Thyroid gland (tissue), 4 donors: ENCODE results near the gene FAM13B. TPM values are rescaled to one million over a fixed set of nuclear protein-coding genes. Genes with fewer than 3 reads are reported as not detected.

Experiments used
- DNase-seq, 2 donors: peaks; one replicate each; pipeline ENCODE4 v3.0.0-alpha.2; 2019
- H3K27ac ChIP-seq, 3 donors: fragments of 200-600 bp; sonication (generic); 1 replicate in 2 of 3; 2 replicates in 1 of 3; pipeline ENCODE4 v1.5.1; 2016 to 2019; ENCODE audit warnings: mild to moderate bottlenecking in 1 of 3, moderate library complexity in 1 of 3
- H3K27me3 ChIP-seq: fragments of 200-600 bp; sonication (generic); one replicate; pipeline ENCODE4 v1.5.1; 2019
- H3K36me3 ChIP-seq, 2 donors: fragments of 200-600 bp; sonication (generic); one replicate each; pipeline ENCODE4 v1.5.1; 2016 to 2019
- H3K4me1 ChIP-seq, 2 donors: fragments of 200-600 bp; sonication (generic); one replicate each; pipeline ENCODE4 v1.5.1; 2017 to 2019
- H3K4me3 ChIP-seq, 3 donors: fragments of 200-600 bp; sonication (generic); replicated peaks in 1 of 3; 1 replicate in 2 of 3; 2 replicates in 1 of 3; pipeline ENCODE4 v1.5.1; 2016; ENCODE audit warnings: mild to moderate bottlenecking in 1 of 3
- H3K9me3 ChIP-seq: fragments of 200-600 bp; sonication (generic); one replicate; pipeline ENCODE4 v1.5.1; 2017
- POLR2A ChIP-seq, 2 donors: fragments of 450-650 bp; IDR thresholded peaks; one replicate each; pipeline ENCODE4 v1.6.1; 2017; ENCODE audit warnings: antibody characterized with exemption in 2 of 2, mild to moderate bottlenecking in 2 of 2, moderate library complexity in 1 of 2
- WGBS, 2 donors: methylation state at CpG; one replicate each; pipeline ENCODE4 v1.1.5; 2017; 5-methylcytosine and 5-hydroxymethylcytosine counted together
- intact Hi-C: fragments of 100-400 bp; cut with DNase I; formaldehyde crosslinking; loops from one replicate; pipeline ENCODE4 v1.15.1; 2023
- total RNA-seq, 4 donors: library from RNA; depleted of rRNA; stranded (reverse); fragments of >200 nt; gene quantifications; one replicate each; pipeline ENCODE4 v1.2.3, GENCODE V29; 2016
- TF ChIP-seq, protein P1 (sequence below), 6 experiments: fragments of 200-600 bp in 3 of 6; fragments of 450-650 bp in 3 of 6; sonication (generic) in 3 of 6; IDR thresholded peaks; one replicate each; pipeline ENCODE4 v1.5.1; 2016 to 2019; ENCODE audit warnings: antibody characterized with exemption in 6 of 6, mild to moderate bottlenecking in 2 of 6, inconsistent platforms in 1 of 6, moderate library complexity in 1 of 6

Gene FAM13B
- total RNA-seq, 4 donors from 2014 or later: 40.1 to 72.0 (median 49.5) TPM

DNA sequence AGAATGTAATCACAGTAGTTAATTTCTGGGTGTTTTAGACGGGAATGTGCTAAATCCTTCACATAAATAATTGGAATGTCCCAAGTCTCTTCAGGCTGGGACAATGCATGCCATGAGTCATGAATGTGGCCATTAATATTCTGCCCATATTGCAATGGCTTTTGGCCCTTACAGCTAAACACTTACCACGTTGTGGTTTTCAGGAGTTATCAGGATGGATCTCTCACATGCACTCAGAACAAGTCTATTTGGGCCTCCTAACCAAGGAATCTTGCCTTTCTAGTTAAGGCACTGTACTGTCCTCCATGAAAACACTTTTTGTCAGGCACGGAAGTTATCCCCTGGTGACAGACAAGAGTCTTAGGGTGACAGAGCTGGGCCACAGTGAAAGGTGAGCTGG, 110.9 kb downstream of the FAM13B start:
- DNase-seq: no peak
- TF ChIP-seq, protein P1, sequence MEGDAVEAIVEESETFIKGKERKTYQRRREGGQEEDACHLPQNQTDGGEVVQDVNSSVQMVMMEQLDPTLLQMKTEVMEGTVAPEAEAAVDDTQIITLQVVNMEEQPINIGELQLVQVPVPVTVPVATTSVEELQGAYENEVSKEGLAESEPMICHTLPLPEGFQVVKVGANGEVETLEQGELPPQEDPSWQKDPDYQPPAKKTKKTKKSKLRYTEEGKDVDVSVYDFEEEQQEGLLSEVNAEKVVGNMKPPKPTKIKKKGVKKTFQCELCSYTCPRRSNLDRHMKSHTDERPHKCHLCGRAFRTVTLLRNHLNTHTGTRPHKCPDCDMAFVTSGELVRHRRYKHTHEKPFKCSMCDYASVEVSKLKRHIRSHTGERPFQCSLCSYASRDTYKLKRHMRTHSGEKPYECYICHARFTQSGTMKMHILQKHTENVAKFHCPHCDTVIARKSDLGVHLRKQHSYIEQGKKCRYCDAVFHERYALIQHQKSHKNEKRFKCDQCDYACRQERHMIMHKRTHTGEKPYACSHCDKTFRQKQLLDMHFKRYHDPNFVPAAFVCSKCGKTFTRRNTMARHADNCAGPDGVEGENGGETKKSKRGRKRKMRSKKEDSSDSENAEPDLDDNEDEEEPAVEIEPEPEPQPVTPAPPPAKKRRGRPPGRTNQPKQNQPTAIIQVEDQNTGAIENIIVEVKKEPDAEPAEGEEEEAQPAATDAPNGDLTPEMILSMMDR (IDR thresholded peaks at IDR 0.05): no peak
- TF ChIP-seq POLR2A (IDR thresholded peaks at IDR 0.05): no peak
- Histone ChIP-seq H3K27me3 (no peaks in the 10 kb centered on the region), H3K36me3 (no peaks in the 10 kb centered on the region), H3K4me3 (no peak overlapping the region), H3K27ac (no peak overlapping the region), H3K4me1 (no peaks in the 10 kb centered on the region), H3K9me3 (no peaks in the 10 kb centered on the region)
- 59 to 66% methylated on average over 3 of the region's 3 CpGs for WGBS, 2 donors
- intact Hi-C loops: no loop called here

DNA sequence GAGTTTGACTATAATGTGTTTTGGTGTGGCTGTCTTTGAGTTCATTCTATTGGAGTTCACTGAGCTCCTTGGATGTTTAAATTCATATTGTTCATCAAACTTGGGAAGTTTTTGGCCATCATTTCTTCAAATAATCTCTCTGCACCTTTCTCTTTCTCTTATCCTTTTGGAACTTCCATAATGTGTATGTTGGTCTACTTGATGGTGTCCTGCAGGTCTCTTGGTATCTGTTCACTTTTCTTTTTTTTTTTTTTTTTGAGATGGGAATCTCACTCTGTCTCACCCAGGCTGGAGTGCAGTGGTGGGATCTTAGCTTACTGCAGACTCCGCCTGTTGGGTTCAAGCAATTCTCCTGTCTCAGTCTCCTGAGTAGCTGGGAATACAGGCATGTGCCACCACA, 116.0 kb downstream of the FAM13B start:
- Histone ChIP-seq H3K36me3 (no peaks in the 10 kb centered on the region), H3K27me3 (no peaks in the 10 kb centered on the region), H3K9me3 (no peaks in the 10 kb centered on the region), H3K4me1 (no peaks in the 10 kb centered on the region), H3K4me3 (no peak overlapping the region), H3K27ac (no peak overlapping the region)
- no peak for TF ChIP-seq POLR2A (IDR thresholded peaks at IDR 0.05)
- TF ChIP-seq, protein P1 (IDR thresholded peaks at IDR 0.05): no peak
- intact Hi-C loops: no loop called here
- 89 to 94% methylated on average over 1 of the region's 1 CpG for WGBS, 2 donors
- DNase-seq: no peak

DNA sequence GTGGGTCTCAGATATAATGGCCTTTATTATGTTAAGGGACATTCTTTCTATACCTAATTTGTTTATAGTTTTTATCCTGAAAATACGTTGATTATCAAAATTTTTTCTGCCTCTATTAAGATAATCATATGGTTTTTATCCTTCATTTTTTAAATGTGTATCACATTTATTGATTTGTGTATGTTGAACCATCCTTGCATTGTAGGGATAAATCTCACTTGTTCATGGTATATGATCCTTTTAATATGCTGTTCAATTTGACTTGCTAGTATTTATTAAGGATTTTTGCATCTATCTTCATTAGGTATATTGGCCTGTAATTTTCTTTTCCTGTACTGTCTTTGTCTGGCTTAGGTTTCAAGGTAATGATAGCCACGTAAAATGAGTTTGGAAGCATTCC, 118.1 kb downstream of the FAM13B start:
- TF ChIP-seq, protein P1 (IDR thresholded peaks at IDR 0.05): no peak
- TF ChIP-seq POLR2A (IDR thresholded peaks at IDR 0.05): no peak
- no peak for DNase-seq
- no peaks in the 10 kb centered on the region for H3K9me3 ChIP-seq
- intact Hi-C loops: no loop called here
- no peaks in the 10 kb centered on the region for H3K27me3 ChIP-seq
- H3K4me1 ChIP-seq: no peaks in the 10 kb centered on the region
- no peaks in the 10 kb centered on the region for H3K36me3 ChIP-seq
- WGBS, 2 donors: 82 to 88% methylated on average over 2 of the region's 2 CpGs
- H3K27ac ChIP-seq: no peak overlapping the region
- no peak overlapping the region for H3K4me3 ChIP-seq

DNA sequence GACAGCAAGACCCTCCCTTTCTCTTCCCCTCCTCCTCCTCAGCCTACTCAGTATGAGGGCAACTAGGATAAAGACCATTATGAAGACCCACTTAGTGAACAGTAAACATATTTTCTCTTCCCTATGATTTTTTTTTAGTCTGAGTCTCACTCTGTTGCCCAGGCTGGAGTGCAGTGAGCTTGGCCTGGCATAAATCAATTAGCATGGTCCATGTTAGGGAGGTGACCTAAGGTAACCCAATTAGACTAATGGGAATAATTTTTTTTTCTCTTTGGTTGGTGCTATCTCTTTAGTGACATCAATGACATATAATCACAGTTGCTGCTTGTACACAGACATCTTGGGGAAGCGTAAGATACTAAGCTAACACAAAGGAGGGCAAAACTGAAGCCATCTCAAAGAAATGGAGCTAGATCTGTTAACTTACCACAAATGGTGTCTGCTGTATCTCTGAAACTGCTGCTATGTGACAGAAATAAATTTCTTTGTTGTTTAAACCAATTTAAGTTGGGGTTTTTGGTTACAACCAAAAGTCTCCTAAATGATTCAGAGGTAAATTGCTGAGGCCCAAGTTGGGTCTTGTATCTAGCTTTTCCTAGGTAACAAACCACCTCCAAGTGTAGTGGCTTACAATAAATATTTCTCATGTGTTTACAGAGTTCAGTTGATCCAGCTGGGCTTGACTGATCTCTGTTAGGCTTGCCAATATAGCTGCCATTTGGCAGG, 130.3 kb downstream of the FAM13B start:
- no peak for DNase-seq
- no peaks in the 10 kb centered on the region for H3K36me3 ChIP-seq
- 97% methylated on average over 1 of the region's 1 CpG for WGBS, 2 donors
- intact Hi-C loops: no loop called here
- no peaks in the 10 kb centered on the region for H3K4me1 ChIP-seq
- H3K4me3 ChIP-seq: no peak overlapping the region
- TF ChIP-seq, protein P1 (IDR thresholded peaks at IDR 0.05): no peak
- TF ChIP-seq POLR2A (IDR thresholded peaks at IDR 0.05): no peak
- no peaks in the 10 kb centered on the region for H3K27me3 ChIP-seq
- H3K27ac ChIP-seq: no peak overlapping the region
- no peaks in the 10 kb centered on the region for H3K9me3 ChIP-seq

DNA sequence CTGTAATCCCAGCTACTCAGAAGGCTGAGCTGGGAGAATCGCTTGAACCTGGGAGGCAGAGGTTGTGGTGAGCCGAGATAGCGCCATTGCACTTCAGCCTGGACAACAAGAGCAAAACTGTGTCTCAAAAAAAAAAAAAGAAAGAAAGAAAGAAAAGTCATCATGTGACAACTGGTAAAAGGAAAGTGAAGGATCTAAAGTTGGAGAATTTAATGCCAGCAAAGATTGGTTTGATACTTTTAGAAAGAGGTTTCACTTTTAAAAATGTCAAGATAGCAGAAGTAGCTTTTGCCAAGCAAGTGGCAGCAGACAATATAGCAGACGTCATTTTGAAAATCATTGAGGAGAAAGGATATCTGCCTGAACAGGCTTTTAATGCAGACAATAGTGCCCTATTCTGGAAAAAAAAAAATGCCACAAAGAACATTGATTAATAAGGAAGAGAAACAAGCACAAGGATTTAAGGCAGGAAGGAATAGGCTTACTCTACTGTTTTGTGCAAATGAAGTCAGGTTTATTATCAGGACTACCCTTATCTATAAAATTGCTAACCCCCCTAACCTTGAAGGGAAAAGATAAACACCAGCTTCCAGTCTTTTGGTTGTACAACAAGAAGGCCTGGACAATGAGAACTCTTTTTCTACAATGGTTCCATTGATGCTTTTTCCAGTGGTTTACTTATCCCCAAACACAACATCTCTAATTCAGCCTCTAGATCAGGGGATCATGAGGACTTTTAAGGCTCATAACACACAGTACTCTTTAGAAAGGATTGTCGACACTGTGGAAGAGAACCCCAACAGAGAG, 131.7 kb downstream of the FAM13B start:
- H3K27ac ChIP-seq: no peak overlapping the region
- H3K4me1 ChIP-seq: no peaks in the 10 kb centered on the region
- intact Hi-C loops: no loop called here
- WGBS, 2 donors: 80 to 83% methylated on average over 5 of the region's 5 CpGs
- no peaks in the 10 kb centered on the region for H3K36me3 ChIP-seq
- no peaks in the 10 kb centered on the region for H3K27me3 ChIP-seq
- TF ChIP-seq, protein P1 (IDR thresholded peaks at IDR 0.05): no peak
- TF ChIP-seq POLR2A (IDR thresholded peaks at IDR 0.05): no peak
- H3K9me3 ChIP-seq: no peaks in the 10 kb centered on the region
- DNase-seq: no peak
- no peak overlapping the region for H3K4me3 ChIP-seq
